RWPE2 (cell line): ENCODE results near the gene ABCG5.

ENCODE experiments used
- ATAC-seq: fragments of 200-7000 bp; cut with Tn5 transposase; 3 replicates; pipeline ENCODE4 v1.9.1; 2021; ENCODE audit warnings: low read depth
- DNase-seq: peaks from one replicate; pipeline ENCODE4 v3.0.0-alpha.2; 2020; ENCODE audit warnings: low spot score
- H3K27ac ChIP-seq: fragments of 450-650 bp; 2 replicates; pipeline ENCODE4 v1.5.1; 2017; ENCODE audit warnings: mild to moderate bottlenecking; ENCODE audit not compliant: poor library complexity, severe bottlenecking
- H3K27me3 ChIP-seq: fragments of 250-450 bp; sonication (Bioruptor Pico); 2 replicates; pipeline ENCODE4 v1.5.1; 2021; ENCODE audit warnings: mild to moderate bottlenecking, moderate library complexity; ENCODE audit not compliant: insufficient read depth, poor library complexity, severe bottlenecking
- H3K36me3 ChIP-seq: fragments of 250-450 bp; sonication (Bioruptor Pico); 2 replicates; pipeline ENCODE4 v1.5.1; 2020; ENCODE audit warnings: low read depth, mild to moderate bottlenecking, moderate library complexity
- H3K4me1 ChIP-seq: fragments of 250-450 bp; sonication (Bioruptor Pico); 2 replicates; pipeline ENCODE4 v1.5.1; 2021; ENCODE audit warnings: mild to moderate bottlenecking, moderate library complexity; ENCODE audit not compliant: insufficient read depth, poor library complexity, severe bottlenecking
- H3K4me3 ChIP-seq: fragments of 250-450 bp; sonication (Bioruptor Pico); 2 replicates; pipeline ENCODE4 v1.5.1; 2021; ENCODE audit warnings: mild to moderate bottlenecking, moderate library complexity; ENCODE audit not compliant: severe bottlenecking
- H3K9me3 ChIP-seq: fragments of 250-450 bp; sonication (Bioruptor Pico); 2 replicates; pipeline ENCODE4 v1.5.1; 2021; ENCODE audit warnings: mild to moderate bottlenecking, moderate library complexity; ENCODE audit not compliant: severe bottlenecking
- CTCF ChIP-seq: fragments of 450-650 bp; IDR thresholded peaks from one replicate; pipeline ENCODE4 v1.5.1; 2017; ENCODE audit warnings: mild to moderate bottlenecking, moderate library complexity; ENCODE audit not compliant: poor library complexity, severe bottlenecking

Gene ABCG5

DNA sequence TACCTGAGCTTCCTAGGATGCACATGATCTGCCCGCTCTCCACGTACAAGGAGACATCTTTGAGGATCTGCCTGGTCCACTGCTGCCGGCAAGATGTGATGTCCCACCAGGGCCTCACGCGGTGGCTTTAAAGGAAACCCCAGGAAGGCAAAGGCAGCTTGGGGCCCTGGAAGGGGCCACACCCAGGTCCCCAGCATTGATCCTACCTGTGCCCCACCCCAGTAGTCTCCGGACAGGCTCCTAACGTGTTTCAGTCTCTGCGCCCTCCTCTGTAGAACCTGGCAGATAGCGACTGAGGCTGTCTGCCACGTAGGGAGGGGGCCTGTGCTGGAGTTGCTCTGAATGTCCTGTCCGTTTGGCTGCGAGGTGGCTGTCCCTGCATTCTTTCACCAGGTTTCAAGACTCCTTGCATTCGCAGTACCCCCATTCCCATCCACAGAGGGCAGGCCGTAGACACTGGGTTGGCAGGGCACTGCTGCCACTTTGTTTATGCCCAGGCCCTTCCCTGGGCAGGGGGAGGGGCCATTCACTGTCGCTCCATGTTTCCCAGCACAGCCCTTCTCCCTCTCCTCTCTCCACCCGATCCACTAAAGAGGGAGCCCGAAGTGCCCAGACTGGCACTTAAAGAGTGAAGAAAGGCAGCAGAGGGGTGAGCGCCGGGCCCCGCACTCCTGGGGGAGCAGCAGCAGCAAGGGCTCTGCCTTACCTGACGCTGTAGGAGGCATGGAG lies 644 bp downstream of the ABCG5 start:
- Histone ChIP-seq H3K27me3 (no peaks in the 10 kb centered on the region), H3K27ac (no peak overlapping the region), H3K9me3 (no peaks in the 10 kb centered on the region), H3K36me3 (no peaks in the 10 kb centered on the region), H3K4me1 (no peaks in the 10 kb centered on the region), H3K4me3 (no peak overlapping the region)
- no peak for TF ChIP-seq CTCF
- DNase-seq (no peak), ATAC-seq (no peak)

GRCh38 chr2:43837033-43837432 lies 1.6 kb downstream of the ABCG5 start:
- no peak for DNase-seq
- TF ChIP-seq CTCF: no peak
- Histone ChIP-seq H3K9me3 (no peaks in the 10 kb centered on the region), H3K27ac (no peak overlapping the region), H3K27me3 (no peaks in the 10 kb centered on the region), H3K4me1 (no peaks in the 10 kb centered on the region), H3K4me3 (no peak overlapping the region), H3K36me3 (no peaks in the 10 kb centered on the region)
- ATAC-seq: no peak

GRCh38 chr2:43832457-43832856 lies 6.2 kb downstream of the ABCG5 start:
- Histone ChIP-seq H3K4me3 (no peak overlapping the region), H3K27me3 (peaks cover 13% of the 10 kb centered on the region), H3K9me3 (no peaks in the 10 kb centered on the region), H3K36me3 (no peaks in the 10 kb centered on the region), H3K27ac (no peak overlapping the region), H3K4me1 (no peaks in the 10 kb centered on the region)
- ATAC-seq (no peak), DNase-seq (no peak)
- TF ChIP-seq CTCF: no peak

DNA sequence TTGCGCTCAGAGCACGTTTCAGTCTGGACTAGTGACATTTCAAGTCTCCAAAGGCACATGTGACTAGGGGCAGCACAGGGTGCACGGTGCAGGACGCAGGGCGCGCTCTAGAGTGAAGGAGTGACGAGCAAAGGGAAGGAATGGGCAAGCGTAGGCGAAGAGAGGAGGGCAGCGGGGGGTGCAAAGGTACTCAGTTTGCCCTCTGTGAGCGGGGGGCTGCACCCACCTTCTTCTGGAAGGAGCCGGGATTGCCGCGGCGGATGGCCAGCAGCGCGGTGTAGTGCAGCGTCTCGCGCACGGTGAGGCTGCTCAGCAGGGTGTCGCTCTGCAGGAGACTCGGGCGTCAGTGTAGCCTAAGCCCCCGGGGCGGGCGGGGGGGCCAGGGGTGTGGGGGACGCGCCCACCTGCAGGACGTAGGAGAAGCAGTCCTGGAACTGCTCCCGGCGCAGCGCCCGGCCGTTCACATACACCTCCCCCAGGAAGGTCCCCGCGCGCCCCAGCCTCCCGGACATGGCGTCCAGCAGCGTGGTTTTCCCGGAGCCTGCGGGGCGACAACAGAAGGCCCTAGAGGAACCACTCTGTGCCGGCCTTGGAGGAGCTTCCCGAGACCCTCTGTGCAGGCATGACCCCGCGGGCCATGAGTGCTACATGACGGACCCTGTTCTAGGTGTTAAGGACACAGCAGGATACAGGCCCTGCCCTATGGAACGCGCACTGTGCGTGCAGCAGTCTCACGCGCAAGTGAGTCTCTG lies 6.9 kb downstream of the ABCG5 start:
- no peak for DNase-seq
- H3K27ac ChIP-seq: no peak overlapping the region
- H3K27me3 ChIP-seq: peaks cover 13% of the 10 kb centered on the region
- H3K4me1 ChIP-seq: no peaks in the 10 kb centered on the region
- no peak for TF ChIP-seq CTCF
- H3K4me3 ChIP-seq: no peak overlapping the region
- no peaks in the 10 kb centered on the region for H3K36me3 ChIP-seq
- no peaks in the 10 kb centered on the region for H3K9me3 ChIP-seq
- peak; percentile 54 for ATAC-seq
